ENCODE data around the gene MAG. TPM values are rescaled to one million over a fixed set of nuclear protein-coding genes. Genes with fewer than 3 reads are reported as not detected.
A peak's percentile ranks its signal among the peaks of the same experiment; 100 is the strongest.

The MAG gene
- total RNA-seq, 1 experiment from 2014 or later: not detected

- no peaks in the 10 kb centered on the region for H3K9me3 Mint-ChIP-seq
- peaks cover 6 to 24% (median 19%) of the 10 kb centered on the region in 3 experiments; a peak in 6 of 7 replicates for H3K36me3 Mint-ChIP-seq (ENCODE audit: insufficient read depth in 1 of 3, low read depth in 3 of 3)
- no peaks in the 10 kb centered on the region for H3K79me1 ChIP-seq (ENCODE audit: insufficient read depth, low read depth, low read length, poor library complexity, severe bottlenecking)
- H3K27ac Mint-ChIP-seq: peak overlapping the region in 2 of 3 experiments; percentile 23 to 34; a peak in 2 of 7 replicates
- no peak overlapping the region for H3K4me2 ChIP-seq (ENCODE audit: insufficient read depth, insufficient read length, low read length)
- H3K27ac ChIP-seq (ENCODE audit: insufficient read length, low read depth, low read length): no peak overlapping the region
- no peak overlapping the region for H4K8ac ChIP-seq (replicated peaks; ENCODE audit: insufficient read length, low read depth, low read length)
- no peak overlapping the region for H4K5ac ChIP-seq (ENCODE audit: insufficient read length, low read depth, low read length)
- no peak overlapping the region for H2BK20ac ChIP-seq (ENCODE audit: low read depth, low read length, poor library complexity, severe bottlenecking)
- no peak overlapping the region for H3K9ac ChIP-seq (ENCODE audit: extremely low read depth, insufficient read length, low read length)
- H4K91ac ChIP-seq (ENCODE audit: insufficient read length, low read depth, low read length): no peak overlapping the region
- no peak overlapping the region for H2AK5ac ChIP-seq (ENCODE audit: insufficient read length, low read length)
- no peak overlapping the region for H3K4me3 Mint-ChIP-seq
- H3K4me1 ChIP-seq (ENCODE audit: insufficient read depth, low read length): no peaks in the 10 kb centered on the region; the same call in 1 of the 2 replicates
- H2BK5ac ChIP-seq (ENCODE audit: insufficient read length, low read length): no peak overlapping the region
- no peak overlapping the region for H3K4ac ChIP-seq (ENCODE audit: low read depth, low read length)
- no peaks in the 10 kb centered on the region for H3K27me3 ChIP-seq (ENCODE audit: insufficient read depth, low read length)
- H2BK12ac ChIP-seq (ENCODE audit: insufficient read length, low read depth, low read length): no peak overlapping the region
- H3K79me2 ChIP-seq (ENCODE audit: insufficient read depth, low read length): no peaks in the 10 kb centered on the region
- H3K18ac ChIP-seq (ENCODE audit: insufficient read length, low read depth, low read length): no peak overlapping the region
- no peak overlapping the region for H3K14ac ChIP-seq (ENCODE audit: insufficient read depth, low read length)
- DNase-seq: no peak
- no peak overlapping the region for H3T11ph ChIP-seq (ENCODE audit: low read length)
- no peaks in the 10 kb centered on the region for H4K20me1 ChIP-seq (ENCODE audit: control insufficient read depth, insufficient read depth, insufficient read length)
- H2BK120ac ChIP-seq (ENCODE audit: low read depth, low read length, poor library complexity, severe bottlenecking): no peak overlapping the region
- peaks cover 6% of the 10 kb centered on the region for H3K23me2 ChIP-seq (ENCODE audit: insufficient read length, low read depth, low read length, poor library complexity, severe bottlenecking)
- H3K4me1 Mint-ChIP-seq: peaks cover 11 to 19% of the 10 kb centered on the region in 2 experiments
- no peak overlapping the region for H2BK15ac ChIP-seq (ENCODE audit: low read depth, low read length)
- no peak overlapping the region for H3K56ac ChIP-seq (ENCODE audit: insufficient read length, low read depth, low read length)
- H2AFZ ChIP-seq (ENCODE audit: low read length): no peak overlapping the region
- no peaks in the 10 kb centered on the region for H3K9me3 ChIP-seq (ENCODE audit: control insufficient read depth, low read depth, low read length)
- H3K23ac ChIP-seq (ENCODE audit: insufficient read length, low read depth, low read length): no peak overlapping the region
- TF ChIP-seq CTCF (conservative IDR thresholded peaks at IDR 0.05): no peak
- H3K27me3 Mint-ChIP-seq (ENCODE audit: low read depth): peaks cover 20% of the 10 kb centered on the region
- WGBS (ENCODE audit: extremely low coverage, insufficient read length, low lambda C conversion rate): no CpG with 5 or more reads among the region's 4 CpGs
Observed at GRCh38 chr19:35281303-35281702, 10.7 kb upstream of the MAG start.

All from H9 (cell line).